ENCODE data around the gene CSNK2A2. TPM values are rescaled to one million over a fixed set of nuclear protein-coding genes. Genes with fewer than 3 reads are reported as not detected.

The CSNK2A2 gene
- total and polyA plus RNA-seq, 2 donors (not counting 3 experiments of a cell fraction or from before 2014, with no cell fraction given) = 43.3 to 125 TPM

- dilution Hi-C loops (cut with MboI; ENCODE audit: extremely low pct_ligation_motif_present, low sequenced_read_pairs) (no loop called here), intact Hi-C loops (cut with micrococcal nuclease) (no loop called here)
- H3K36me3 ChIP-seq (ENCODE audit: control insufficient read depth in 2 of 2, extremely low read depth in 1 of 2, insufficient read depth in 2 of 2, low read length in 2 of 2) = no peaks in the 10 kb centered on the region
- no peaks in the 10 kb centered on the region for H3K9me3 ChIP-seq (replicated peaks; ENCODE audit: control insufficient read depth, insufficient read depth, low read length)
- no peaks in the 10 kb centered on the region for H3K79me2 ChIP-seq (ENCODE audit: control insufficient read depth, insufficient read depth, low read length)
- H2AFZ ChIP-seq (ENCODE audit: low read depth, low read length) = no peak overlapping the region
- no peak overlapping the region for H3K27ac ChIP-seq (ENCODE audit: insufficient read depth, low read depth, low read length)
- ChIA-PET POLR2A (no interaction called here), CTCF (interaction anchor here (0.9 to 1.7 kb wide), 2 partner anchors 15 to 45 kb away, joined by 3 to 4 read pairs; no protein-coding TSS in a partner anchor)
- no peaks in the 10 kb centered on the region for H3K4me1 ChIP-seq (ENCODE audit: control insufficient read depth, extremely low read depth, insufficient read depth, low read length)
- no peaks in the 10 kb centered on the region for H3K27me3 ChIP-seq (ENCODE audit: control insufficient read depth in 2 of 2, insufficient read depth in 2 of 2, low read length in 2 of 2)
- no peak for FAIRE-seq
- no TSS peak for BruUV-seq (replicated peaks)
- DNase-seq (ENCODE audit: low read depth, low spot score) = no peak
- H4K20me1 ChIP-seq (replicated peaks; ENCODE audit: control insufficient read depth, extremely low read depth, insufficient read depth, low read length) = no peaks in the 10 kb centered on the region
- H3K9me1 ChIP-seq (replicated peaks; ENCODE audit: control insufficient read depth, extremely low read depth, insufficient read depth, low read length) = no peaks in the 10 kb centered on the region
- no peak for TF ChIP-seq CTCF (IDR thresholded peaks at IDR 0.05; ENCODE audit: extremely low read depth in 1 of 2, insufficient read depth in 1 of 2, low read depth in 1 of 2, low read length in 2 of 2)
- no peak for TF ChIP-seq FOS (IDR thresholded peaks at IDR 0.05; ENCODE audit: borderline replicate concordance, insufficient read depth, low read length)
- TF ChIP-seq JUN (IDR thresholded peaks at IDR 0.05; ENCODE audit: borderline replicate concordance, insufficient read depth, insufficient read length, low read depth) = no peak
- no peak for TF ChIP-seq GATA2 (IDR thresholded peaks at IDR 0.05; ENCODE audit: insufficient read depth, insufficient read length, low read depth, low read length)
- no peak overlapping the region for H3K4me2 ChIP-seq (ENCODE audit: insufficient read depth, low read length)
- H3K9ac ChIP-seq (replicated peaks; ENCODE audit: extremely low read depth, insufficient read depth, low read length) = no peak overlapping the region
- no peak overlapping the region for H3K4me3 ChIP-seq (replicated peaks in 1 of 3; ENCODE audit: insufficient read depth in 1 of 3, low read depth in 1 of 3, low read length in 3 of 3)
These were observed 45.5 kb downstream of the CSNK2A2 start for GRCh38 chr16:58152246-58152868.

GRCh38 chr16:58148526-58148925, 49.4 kb downstream of the CSNK2A2 start:
- Histone ChIP-seq H3K9ac (replicated peaks; ENCODE audit: extremely low read depth, insufficient read depth, low read length) (no peak overlapping the region), H3K27me3 (ENCODE audit: control insufficient read depth in 2 of 2, insufficient read depth in 2 of 2, low read length in 2 of 2) (peaks cover 0 to 4% of the 10 kb centered on the region in 2 experiments), H3K9me3 (replicated peaks; ENCODE audit: control insufficient read depth, insufficient read depth, low read length) (no peaks in the 10 kb centered on the region), H4K20me1 (replicated peaks; ENCODE audit: control insufficient read depth, extremely low read depth, insufficient read depth, low read length) (no peaks in the 10 kb centered on the region), H3K4me2 (ENCODE audit: insufficient read depth, low read length) (no peak overlapping the region), H3K27ac (ENCODE audit: insufficient read depth, low read depth, low read length) (no peak overlapping the region), H3K79me2 (ENCODE audit: control insufficient read depth, insufficient read depth, low read length) (no peaks in the 10 kb centered on the region), H3K36me3 (ENCODE audit: control insufficient read depth in 2 of 2, extremely low read depth in 1 of 2, insufficient read depth in 2 of 2, low read length in 2 of 2) (no peaks in the 10 kb centered on the region), H2AFZ (ENCODE audit: low read depth, low read length) (no peak overlapping the region), H3K9me1 (replicated peaks; ENCODE audit: control insufficient read depth, extremely low read depth, insufficient read depth, low read length) (no peaks in the 10 kb centered on the region), H3K4me1 (ENCODE audit: control insufficient read depth, extremely low read depth, insufficient read depth, low read length) (no peaks in the 10 kb centered on the region), H3K4me3 (replicated peaks in 1 of 3; ENCODE audit: insufficient read depth in 1 of 3, low read depth in 1 of 3, low read length in 3 of 3) (no peak overlapping the region)
- dilution Hi-C loops (cut with MboI; ENCODE audit: extremely low pct_ligation_motif_present, low sequenced_read_pairs) (no loop called here), intact Hi-C loops (cut with micrococcal nuclease) (no loop called here)
- FAIRE-seq (no peak), DNase-seq (ENCODE audit: low read depth, low spot score) (no peak)
- no peak for TF ChIP-seq EZH2 (IDR thresholded peaks at IDR 0.05; ENCODE audit: borderline replicate concordance, low read depth, low read length, severe bottlenecking)
- TF ChIP-seq JUN (IDR thresholded peaks at IDR 0.05; ENCODE audit: borderline replicate concordance, insufficient read depth, insufficient read length, low read depth) = no peak
- no peak for TF ChIP-seq POLR2AphosphoS5 (IDR thresholded peaks at IDR 0.05; ENCODE audit: insufficient read depth, low read depth, low read length)
- TF ChIP-seq MAX (IDR thresholded peaks at IDR 0.05; ENCODE audit: insufficient read depth, insufficient read length) = no peak
- TF ChIP-seq MYC (IDR thresholded peaks at IDR 0.05; ENCODE audit: low read depth, low read length) = no peak
- TF ChIP-seq CTCF (IDR thresholded peaks at IDR 0.05; ENCODE audit: extremely low read depth in 1 of 2, insufficient read depth in 1 of 2, low read depth in 1 of 2, low read length in 2 of 2) = no peak
- no peak for TF ChIP-seq FOS (IDR thresholded peaks at IDR 0.05; ENCODE audit: borderline replicate concordance, insufficient read depth, low read length)
- no peak for TF ChIP-seq POLR2A (IDR thresholded peaks at IDR 0.05; ENCODE audit: low read depth, low read length)
- no peak for TF ChIP-seq GATA2 (IDR thresholded peaks at IDR 0.05; ENCODE audit: insufficient read depth, insufficient read length, low read depth, low read length)
- ChIA-PET CTCF (interaction anchor here (0.5 kb wide), 1 partner anchor 89 kb away, joined by 4 read pairs; no protein-coding TSS in a partner anchor), POLR2A (interaction anchor here (1.1 kb wide), 1 partner anchor 19 kb away, joined by 3 read pairs; the partner anchor contains the start of gene CFAP20)
- no TSS peak for BruUV-seq (replicated peaks)

All from endothelial cell of umbilical vein (primary cell).